Stimulated activated CD8-positive, alpha-beta memory T cell treated with anti-CD3 and anti-CD28 coated beads, Interleukin-4, amount 100 ng/mL, for 1 hour (primary cell): ENCODE results near the gene PRAME.
"Not testable (repeated sequence)": the region's sequence is repeated elsewhere in the genome, so short reads cannot be mapped to it uniquely, and the experiment has no call there.

Experiments
- DNase-seq, 2 donors: peaks; one replicate each; pipeline ENCODE4 v3.0.0-alpha.2; 2020; ENCODE audit warnings: low read depth in 2 of 2, low spot score in 1 of 2

The PRAME gene

GRCh38 chr22:22553141-22553540 lies 5.9 kb downstream of the PRAME start:
- no peak for DNase-seq

GRCh38 chr22:22552630-22553029 lies 6.4 kb downstream of the PRAME start:
- DNase-seq = no peak

GRCh38 chr22:22550789-22551434 lies 8.2 kb downstream of the PRAME start:
- no peak for DNase-seq

- DNase-seq = no peak
Observed at GRCh38 chr22:22548910-22549309, 10.2 kb downstream of the PRAME start.

GRCh38 chr22:22548317-22548716 lies 10.7 kb downstream of the PRAME start:
- DNase-seq = no peak

- DNase-seq = no peak
Observed at GRCh38 chr22:22547692-22548300, 11.3 kb downstream of the PRAME start.

GRCh38 chr22:22547226-22547625 lies 11.8 kb downstream of the PRAME start:
- no peak for DNase-seq

- DNase-seq = no peak
Observed at GRCh38 chr22:22546490-22546889, 12.6 kb downstream of the PRAME start.

- no peak for DNase-seq
Observed at GRCh38 chr22:22545084-22545483, 14.0 kb downstream of the PRAME start.

GRCh38 chr22:22538226-22538989 lies 20.7 kb downstream of the PRAME start:
- no peak for DNase-seq

- DNase-seq = no peak
Observed at GRCh38 chr22:22536916-22537315, 22.1 kb downstream of the PRAME start.

GRCh38 chr22:22536515-22536914 lies 22.6 kb downstream of the PRAME start:
- DNase-seq = no peak

- DNase-seq = no peak
Observed at GRCh38 chr22:22535662-22536061, 23.4 kb downstream of the PRAME start.

- DNase-seq = no peak
Observed at GRCh38 chr22:22534604-22535415, 24.3 kb downstream of the PRAME start.

GRCh38 chr22:22533863-22534262 lies 25.2 kb downstream of the PRAME start:
- no peak for DNase-seq

- no peak for DNase-seq
Observed at GRCh38 chr22:22533417-22533816, 25.6 kb downstream of the PRAME start.

- not testable (repeated sequence) for DNase-seq
Observed at GRCh38 chr22:22532547-22533071, 26.5 kb downstream of the PRAME start.

- DNase-seq = no peak
Observed at GRCh38 chr22:22531770-22532546, 27.1 kb downstream of the PRAME start.

GRCh38 chr22:22528780-22529179 lies 30.3 kb downstream of the PRAME start:
- no peak for DNase-seq

GRCh38 chr22:22527312-22527711 lies 31.8 kb downstream of the PRAME start:
- DNase-seq = no peak
